Skeletal muscle satellite cell (primary cell): Measurements from ENCODE around the gene CTSL.

Experiments used
- H3K27me3 ChIP-seq: 2 replicates; pipeline ENCODE4 v1.7.0; 2013; ENCODE audit warnings: low read length; ENCODE audit not compliant: control insufficient read depth, insufficient read depth
- H3K36me3 ChIP-seq: 2 replicates; pipeline ENCODE4 v1.7.0; 2013; ENCODE audit warnings: mild to moderate bottlenecking, control low read depth, low read length; ENCODE audit not compliant: insufficient read depth
- H3K4me1 ChIP-seq: 2 replicates; pipeline ENCODE4 v1.7.0; 2013; ENCODE audit warnings: low read length; ENCODE audit not compliant: control insufficient read depth, insufficient read depth
- H3K4me2 ChIP-seq: 2 replicates; pipeline ENCODE4 v1.7.0; 2013; ENCODE audit warnings: mild to moderate bottlenecking, low read length
- H3K4me3 ChIP-seq: 2 replicates; pipeline ENCODE4 v1.7.0; 2013; ENCODE audit warnings: low read length
- H3K9ac ChIP-seq: 2 replicates; pipeline ENCODE4 v1.7.0; 2013; ENCODE audit warnings: mild to moderate bottlenecking, low read depth, low read length, moderate library complexity
- H3K9me3 ChIP-seq: replicated peaks from 2 replicates; pipeline ENCODE4 v1.7.0; 2013; ENCODE audit warnings: mild to moderate bottlenecking, control low read depth, low read length

CTSL gene

GRCh38 chr9:87713278-87713987 is 12.5 kb upstream of the CTSL start:
- peak overlapping the region; percentile 15 for H3K4me3 ChIP-seq
- peak overlapping the region; percentile 84 for H3K9ac ChIP-seq
- peaks cover 8% of the 10 kb centered on the region for H3K36me3 ChIP-seq
- H3K27me3 ChIP-seq = no peaks in the 10 kb centered on the region
- no peaks in the 10 kb centered on the region for H3K9me3 ChIP-seq
- peak overlapping the region; percentile 76 for H3K4me2 ChIP-seq
- peaks cover 44% of the 10 kb centered on the region for H3K4me1 ChIP-seq

DNA sequence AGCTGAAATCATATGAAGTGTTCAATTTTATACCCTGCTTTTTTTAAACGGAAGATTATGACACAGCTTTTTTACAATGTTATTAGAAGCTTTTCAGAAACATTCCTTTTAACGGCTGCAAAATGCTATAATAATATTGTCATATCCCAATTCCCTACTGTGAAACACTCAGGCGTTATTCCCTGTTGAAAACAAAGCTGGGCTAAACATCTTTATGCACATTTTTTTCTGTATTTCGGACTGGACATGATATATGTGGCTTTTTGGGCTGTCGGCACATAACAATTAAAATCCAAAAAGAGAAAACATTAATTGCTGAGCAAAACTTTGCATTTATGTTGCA is 12.0 kb upstream of the CTSL start:
- peaks cover 44% of the 10 kb centered on the region for H3K4me1 ChIP-seq
- H3K9ac ChIP-seq = peak overlapping the region; percentile 84

GRCh38 chr9:87714819-87715218 is 11.1 kb upstream of the CTSL start:
- Histone ChIP-seq H3K4me1 (peaks cover 44% of the 10 kb centered on the region), H3K9me3 (no peaks in the 10 kb centered on the region), H3K9ac (peak overlapping the region; percentile 84), H3K4me2 (peak overlapping the region; percentile 76), H3K36me3 (no peaks in the 10 kb centered on the region), H3K4me3 (peak overlapping the region; percentile 31), H3K27me3 (no peaks in the 10 kb centered on the region)

More for the DNA sequence above, 12.0 kb upstream of the CTSL start:
- Histone ChIP-seq H3K9me3 (no peaks in the 10 kb centered on the region), H3K36me3 (peaks cover 4% of the 10 kb centered on the region), H3K27me3 (no peaks in the 10 kb centered on the region), H3K4me3 (peak overlapping the region; percentile 14), H3K4me2 (peak overlapping the region; percentile 76)

GRCh38 chr9:87716141-87716540 is 9.8 kb upstream of the CTSL start:
- H3K4me1 ChIP-seq = peaks cover 43% of the 10 kb centered on the region
- no peaks in the 10 kb centered on the region for H3K27me3 ChIP-seq
- no peak overlapping the region for H3K4me3 ChIP-seq
- no peaks in the 10 kb centered on the region for H3K9me3 ChIP-seq
- no peaks in the 10 kb centered on the region for H3K36me3 ChIP-seq
- H3K4me2 ChIP-seq = no peak overlapping the region
- no peak overlapping the region for H3K9ac ChIP-seq

- Histone ChIP-seq H3K9me3 (no peaks in the 10 kb centered on the region), H3K36me3 (no peaks in the 10 kb centered on the region), H3K4me1 (peaks cover 30% of the 10 kb centered on the region), H3K4me3 (no peak overlapping the region), H3K27me3 (no peaks in the 10 kb centered on the region), H3K4me2 (no peak overlapping the region), H3K9ac (no peak overlapping the region)
Observed at GRCh38 chr9:87717456-87717855, 8.5 kb upstream of the CTSL start.

- H3K4me2 ChIP-seq = no peak overlapping the region
Observed at GRCh38 chr9:87718231-87718630, 7.7 kb upstream of the CTSL start.

DNA sequence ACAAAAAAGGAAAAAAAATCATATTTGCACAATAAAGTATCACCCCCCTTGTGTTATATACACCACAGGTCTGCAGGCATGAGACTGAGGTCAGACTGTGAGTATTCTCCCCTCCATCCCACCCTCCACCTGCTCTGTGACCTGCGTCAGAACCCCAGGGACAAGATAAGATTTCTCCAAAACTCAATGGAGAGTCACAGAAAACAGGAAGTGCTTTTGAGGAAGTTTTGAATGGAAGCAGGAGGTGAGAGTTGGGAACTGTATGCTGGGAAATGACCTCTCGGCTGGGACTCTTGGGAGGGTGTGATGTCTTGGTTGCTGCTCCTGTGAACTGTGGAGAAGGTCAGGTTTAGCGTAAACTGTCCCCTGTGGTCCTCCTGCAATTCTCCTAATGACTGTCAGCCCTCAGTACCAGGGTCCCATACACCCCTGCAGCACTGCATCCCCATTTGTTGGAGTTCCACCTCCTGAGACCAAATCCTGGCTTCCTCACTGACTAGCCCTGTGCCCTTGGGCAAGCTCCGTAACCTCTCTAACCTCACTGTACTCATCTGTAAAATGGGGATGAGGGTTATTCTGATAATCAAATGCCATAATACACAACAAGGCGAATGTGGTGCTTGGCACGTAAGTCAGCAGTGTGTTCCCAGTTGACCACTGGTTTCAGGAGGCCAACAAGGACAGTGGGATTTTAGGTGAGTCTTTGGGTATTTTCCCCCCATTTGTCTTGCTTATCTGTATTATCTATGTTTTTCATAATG is 6.9 kb upstream of the CTSL start:
- Histone ChIP-seq H3K9me3 (no peaks in the 10 kb centered on the region), H3K4me2 (no peak overlapping the region), H3K4me3 (no peak overlapping the region), H3K4me1 (peaks cover 17% of the 10 kb centered on the region), H3K27me3 (no peaks in the 10 kb centered on the region), H3K9ac (no peak overlapping the region), H3K36me3 (no peaks in the 10 kb centered on the region)

More at GRCh38 chr9:87718231-87718630, 7.7 kb upstream of the CTSL start:
- H3K36me3 ChIP-seq = no peaks in the 10 kb centered on the region
- H3K9me3 ChIP-seq = no peaks in the 10 kb centered on the region
- no peaks in the 10 kb centered on the region for H3K27me3 ChIP-seq
- no peak overlapping the region for H3K4me3 ChIP-seq
- H3K4me1 ChIP-seq = peaks cover 22% of the 10 kb centered on the region
- H3K9ac ChIP-seq = no peak overlapping the region

DNA sequence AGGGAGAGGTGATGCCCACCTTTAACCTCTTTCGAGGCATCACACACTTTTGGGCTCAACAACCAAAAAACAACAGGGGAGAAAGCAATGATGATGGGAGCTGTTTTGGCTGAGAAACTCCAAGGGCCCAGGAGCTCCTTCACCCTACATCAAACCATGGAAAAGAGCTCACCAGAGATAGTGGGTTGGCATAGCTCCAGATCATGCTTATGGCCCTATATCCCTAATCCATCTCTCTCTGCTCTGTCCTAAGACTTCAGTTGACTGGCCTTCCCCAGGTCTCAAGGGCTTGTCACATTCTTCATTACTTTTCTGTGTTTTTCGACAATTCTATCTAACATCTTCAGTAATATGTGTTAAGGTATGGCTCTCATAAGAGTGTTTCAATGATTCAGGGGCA is 5.7 kb upstream of the CTSL start:
- H3K4me2 ChIP-seq = no peak overlapping the region
- H3K9me3 ChIP-seq = no peaks in the 10 kb centered on the region
- H3K9ac ChIP-seq = no peak overlapping the region
- no peaks in the 10 kb centered on the region for H3K36me3 ChIP-seq
- H3K27me3 ChIP-seq = no peaks in the 10 kb centered on the region
- H3K4me1 ChIP-seq = peaks cover 7% of the 10 kb centered on the region
- H3K4me3 ChIP-seq = no peak overlapping the region

DNA sequence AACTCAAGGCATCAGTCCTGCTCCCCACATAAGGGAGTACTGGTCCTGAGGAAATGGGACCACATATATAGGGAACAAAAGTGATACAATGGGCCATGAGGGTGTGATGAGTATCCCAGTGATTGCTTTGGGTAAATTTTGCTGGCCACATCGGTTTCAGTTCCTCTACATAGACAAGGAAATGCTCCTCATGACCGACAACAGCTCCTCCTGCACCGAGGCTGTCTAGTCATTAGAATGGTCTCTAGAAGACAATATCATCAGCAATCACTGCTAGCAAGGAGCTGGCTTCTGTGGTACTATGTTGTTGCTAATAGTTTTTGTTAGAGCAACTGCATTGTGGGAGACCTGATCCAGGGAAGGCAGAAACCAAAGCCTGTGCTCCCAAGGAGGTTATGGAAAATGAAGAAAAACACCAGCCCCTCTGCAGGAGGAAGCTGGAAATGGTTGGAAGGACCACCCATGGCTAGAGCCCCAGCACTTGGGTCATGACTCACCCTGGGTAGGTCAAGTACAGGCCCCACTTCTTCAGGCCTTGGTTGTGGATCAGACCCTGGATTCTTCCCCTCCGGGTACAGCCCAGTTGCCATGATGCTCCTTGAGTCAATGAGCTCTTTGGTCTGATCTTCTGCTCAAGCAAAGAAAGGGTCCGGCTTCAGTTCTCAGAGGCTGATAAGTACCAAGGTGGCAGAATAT is 3.4 kb upstream of the CTSL start:
- Histone ChIP-seq H3K9ac (no peak overlapping the region), H3K9me3 (no peaks in the 10 kb centered on the region), H3K27me3 (no peaks in the 10 kb centered on the region), H3K4me1 (peaks cover 14% of the 10 kb centered on the region), H3K36me3 (peaks cover 6% of the 10 kb centered on the region), H3K4me2 (no peak overlapping the region), H3K4me3 (no peak overlapping the region)

GRCh38 chr9:87725356-87725899 is 491 bp upstream of the CTSL start:
- H3K4me3 ChIP-seq = peak overlapping the region; percentile 99
- H3K4me2 ChIP-seq = peak overlapping the region; percentile 98
- H3K9ac ChIP-seq = peak overlapping the region; percentile 99
- H3K9me3 ChIP-seq = no peaks in the 10 kb centered on the region
- peaks cover 34% of the 10 kb centered on the region for H3K36me3 ChIP-seq
- H3K27me3 ChIP-seq = no peaks in the 10 kb centered on the region
- H3K4me1 ChIP-seq = peaks cover 30% of the 10 kb centered on the region

GRCh38 chr9:87729246-87729645 is 3.3 kb downstream of the CTSL start:
- H3K9ac ChIP-seq = no peak overlapping the region
- H3K27me3 ChIP-seq = no peaks in the 10 kb centered on the region
- H3K9me3 ChIP-seq = no peaks in the 10 kb centered on the region
- H3K4me1 ChIP-seq = peaks cover 30% of the 10 kb centered on the region
- peak overlapping the region; percentile 98 for H3K4me2 ChIP-seq
- peaks cover 55% of the 10 kb centered on the region for H3K36me3 ChIP-seq
- H3K4me3 ChIP-seq = no peak overlapping the region
